WTC11 (cell line): ENCODE measurements around the gene MRPL11. TPM values are rescaled to one million over a fixed set of nuclear protein-coding genes. Genes with fewer than 3 reads are reported as not detected.

Source experiments
- AR ChIP-seq: fragments of 250-450 bp; sonication (Bioruptor Pico); IDR thresholded peaks from 2 replicates; pipeline ENCODE4 v1.9.0; 2021; ENCODE audit warnings: mild to moderate bottlenecking
- ARID4B ChIP-seq: sonication (generic); formaldehyde crosslinking; IDR thresholded peaks from 2 replicates; pipeline ENCODE4 v1.8.0; 2023; ENCODE audit warnings: missing genetic modification reagents, mild to moderate bottlenecking, borderline replicate concordance
- ATF2 ChIP-seq: sonication (generic); formaldehyde crosslinking; IDR thresholded peaks from 2 replicates; pipeline ENCODE4 v1.8.1; 2022; ENCODE audit warnings: low read depth, missing genetic modification reagents, borderline replicate concordance
- ATF6 ChIP-seq: sonication (generic); formaldehyde crosslinking; IDR thresholded peaks from 2 replicates; pipeline ENCODE4 v1.8.1; 2023; ENCODE audit warnings: mild to moderate bottlenecking, missing genetic modification reagents
- E2F4 ChIP-seq: sonication (generic); formaldehyde crosslinking; IDR thresholded peaks from 2 replicates; pipeline ENCODE4 v1.8.1; 2022; ENCODE audit warnings: low read depth, mild to moderate bottlenecking, moderate library complexity, missing genetic modification reagents, borderline replicate concordance
- E2F5 ChIP-seq: sonication (generic); formaldehyde crosslinking; IDR thresholded peaks from 2 replicates; pipeline ENCODE4 v1.8.1; 2022; ENCODE audit warnings: mild to moderate bottlenecking, moderate library complexity, missing genetic modification reagents
- FOXK1 ChIP-seq: sonication (generic); formaldehyde crosslinking; IDR thresholded peaks from 2 replicates; pipeline ENCODE4 v1.8.0; 2022; ENCODE audit warnings: mild to moderate bottlenecking, moderate library complexity, missing genetic modification reagents
- GTF2I ChIP-seq: fragments of 250-450 bp; sonication (Bioruptor Pico); conservative IDR thresholded peaks from 2 replicates; pipeline ENCODE4 v1.4.0; 2021; ENCODE audit warnings: mild to moderate bottlenecking
- MAX ChIP-seq: sonication (generic); formaldehyde crosslinking; IDR thresholded peaks from 2 replicates; pipeline ENCODE4 v1.8.0; 2022; ENCODE audit warnings: mild to moderate bottlenecking, missing genetic modification reagents
- MYBL2 ChIP-seq: sonication (generic); formaldehyde crosslinking; IDR thresholded peaks from 2 replicates; pipeline ENCODE4 v1.8.1; 2023; ENCODE audit warnings: mild to moderate bottlenecking, moderate library complexity, missing genetic modification reagents
- PRRX2 ChIP-seq: fragments of 250-450 bp; sonication (Bioruptor Pico); IDR thresholded peaks from 2 replicates; pipeline ENCODE4 v1.8.0; 2021; ENCODE audit warnings: mild to moderate bottlenecking
- RELA ChIP-seq: sonication (generic); formaldehyde crosslinking; IDR thresholded peaks from 2 replicates; pipeline ENCODE4 v1.8.1; 2022; ENCODE audit warnings: missing genetic modification reagents, mild to moderate bottlenecking, borderline replicate concordance
- RORB ChIP-seq: fragments of 250-450 bp; sonication (Bioruptor Pico); IDR thresholded peaks from 2 replicates; pipeline ENCODE4 v1.9.0; 2021; ENCODE audit warnings: mild to moderate bottlenecking
- SMAD3 ChIP-seq: sonication (generic); formaldehyde crosslinking; IDR thresholded peaks from 2 replicates; pipeline ENCODE4 v1.8.0; 2022; ENCODE audit warnings: missing genetic modification reagents, mild to moderate bottlenecking, borderline replicate concordance
- TEAD1 ChIP-seq: sonication (generic); formaldehyde crosslinking; IDR thresholded peaks from 2 replicates; pipeline ENCODE4 v1.8.0; 2022; ENCODE audit warnings: mild to moderate bottlenecking, missing genetic modification reagents
- TP53 ChIP-seq: sonication (generic); formaldehyde crosslinking; IDR thresholded peaks from 2 replicates; pipeline ENCODE4 v1.8.1; 2023; ENCODE audit warnings: mild to moderate bottlenecking, missing genetic modification reagents
- USF2 ChIP-seq: sonication (generic); formaldehyde crosslinking; IDR thresholded peaks from 2 replicates; pipeline ENCODE4 v1.8.1; 2023; ENCODE audit warnings: mild to moderate bottlenecking, missing genetic modification reagents, moderate library complexity
- ZNF138 ChIP-seq: sonication (generic); formaldehyde crosslinking; conservative IDR thresholded peaks from 2 replicates; pipeline ENCODE4 v1.8.1; 2022; ENCODE audit warnings: mild to moderate bottlenecking, moderate library complexity, missing genetic modification reagents
- ZNF263 ChIP-seq: sonication (generic); formaldehyde crosslinking; IDR thresholded peaks from 2 replicates; pipeline ENCODE4 v1.8.1; 2022; ENCODE audit warnings: low read depth, mild to moderate bottlenecking, moderate library complexity, missing genetic modification reagents
- ZNF416 ChIP-seq: fragments of 250-450 bp; sonication (Bioruptor Pico); IDR thresholded peaks from 2 replicates; pipeline ENCODE4 v1.9.0; 2021; ENCODE audit warnings: mild to moderate bottlenecking, inconsistent platforms
- ZNF512 ChIP-seq: sonication (generic); formaldehyde crosslinking; IDR thresholded peaks from 2 replicates; pipeline ENCODE4 v1.8.1; 2022; ENCODE audit warnings: missing genetic modification reagents, borderline replicate concordance
- ZNF671 ChIP-seq: fragments of 250-450 bp; sonication (Bioruptor Pico); IDR thresholded peaks from 2 replicates; pipeline ENCODE4 v1.8.0; 2021; ENCODE audit warnings: mild to moderate bottlenecking
- total RNA-seq: library from RNA; stranded (reverse); gene quantifications from 3 replicates; pipeline ENCODE4 v1.2.3, GENCODE V29; 2021

MRPL11 gene
- total RNA-seq, 1 experiment from 2014 or later, result 137 TPM

GRCh38 chr11:66480117-66480938 lies 41.7 kb upstream of the MRPL11 start, which contains the start of gene DPP3 (continued):
- TF ChIP-seq SMAD3 (CRISPR knock-in tag) (no peak), TEAD1 (CRISPR knock-in tag) (peak; percentile 36; the same call in 1 of the 2 replicates), GTF2I (CRISPR knock-in tag) (peak; percentile 92), E2F5 (CRISPR knock-in tag) (peak; percentile 61; the same call in 1 of the 2 replicates), ATF6 (CRISPR knock-in tag) (no peak), TP53 (peak; percentile 77; the same call in 1 of the 2 replicates), MAX (CRISPR knock-in tag) (peak; percentile 14; the same call in 1 of the 2 replicates), RORB (CRISPR knock-in tag) (no peak), E2F4 (CRISPR knock-in tag) (no peak), ZNF512 (CRISPR knock-in tag) (no peak), AR (CRISPR knock-in tag) (no peak), USF2 (CRISPR knock-in tag) (peak; percentile 45), ATF2 (CRISPR knock-in tag) (no peak), ARID4B (CRISPR knock-in tag) (peak; percentile 97; the same call in 1 of the 2 replicates), RELA (CRISPR knock-in tag) (no peak), ZNF138 (CRISPR knock-in tag) (no peak), MYBL2 (CRISPR knock-in tag) (peak; percentile 75; the same call in 1 of the 2 replicates), FOXK1 (CRISPR knock-in tag) (0 out of 2 replicates have a peak, but pooled peaks have one; percentile 58), ZNF671 (CRISPR knock-in tag) (no peak), PRRX2 (CRISPR knock-in tag) (no peak), ZNF263 (no peak), ZNF416 (CRISPR knock-in tag) (peak; percentile 66; the same call in 1 of the 2 replicates)
